WTC11 (cell line): ENCODE measurements around the gene PURB.
"Not testable (repeated sequence)": the region's sequence is repeated elsewhere in the genome, so short reads cannot be mapped to it uniquely, and the experiment has no call there.

Source experiments
- CREB1 ChIP-seq: sonication (generic); formaldehyde crosslinking; IDR thresholded peaks from 2 replicates; pipeline ENCODE4 v1.8.0; 2023; ENCODE audit warnings: mild to moderate bottlenecking, missing genetic modification reagents
- ETV6 ChIP-seq: sonication (generic); formaldehyde crosslinking; IDR thresholded peaks from 2 replicates; pipeline ENCODE4 v1.8.1; 2022; ENCODE audit warnings: mild to moderate bottlenecking, missing genetic modification reagents
- JUN ChIP-seq: sonication (generic); formaldehyde crosslinking; IDR thresholded peaks from 2 replicates; pipeline ENCODE4 v1.8.0; 2023; ENCODE audit warnings: mild to moderate bottlenecking, missing genetic modification reagents
- MAX ChIP-seq: sonication (generic); formaldehyde crosslinking; IDR thresholded peaks from 2 replicates; pipeline ENCODE4 v1.8.0; 2022; ENCODE audit warnings: mild to moderate bottlenecking, missing genetic modification reagents
- SMAD3 ChIP-seq: sonication (generic); formaldehyde crosslinking; IDR thresholded peaks from 2 replicates; pipeline ENCODE4 v1.8.0; 2022; ENCODE audit warnings: missing genetic modification reagents, mild to moderate bottlenecking, borderline replicate concordance
- ZNF138 ChIP-seq: sonication (generic); formaldehyde crosslinking; conservative IDR thresholded peaks from 2 replicates; pipeline ENCODE4 v1.8.1; 2022; ENCODE audit warnings: mild to moderate bottlenecking, moderate library complexity, missing genetic modification reagents
- TF ChIP-seq, protein P1 (sequence below): fragments of 200-600 bp; IDR thresholded peaks from 2 replicates; pipeline ENCODE4 v1.8.0; 2022; ENCODE audit warnings: antibody characterized with exemption

DNA sequence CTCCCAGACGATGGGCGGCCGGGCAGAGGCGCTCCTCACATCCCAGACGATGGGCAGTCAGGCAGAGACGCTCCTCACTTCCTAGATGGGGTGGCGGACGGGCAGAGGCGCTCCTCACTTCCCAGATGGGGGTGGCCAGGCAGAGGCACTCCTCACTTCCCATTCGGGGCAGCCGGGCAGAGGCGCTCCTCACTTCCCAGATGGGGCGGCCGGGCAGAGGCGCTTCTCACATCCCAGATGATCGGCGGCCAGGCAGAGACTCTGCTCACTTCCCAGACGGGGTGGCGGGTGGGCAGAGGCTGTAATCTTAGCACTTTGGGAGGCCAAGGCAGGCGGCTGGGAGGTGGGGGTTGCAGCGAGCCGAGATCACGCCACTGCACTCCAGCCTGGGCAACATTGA is 13.4 kb downstream of the PURB start:
- TF ChIP-seq MAX (CRISPR knock-in tag); ETV6 (CRISPR knock-in tag); ZNF138 (CRISPR knock-in tag); JUN; CREB1 (CRISPR knock-in tag); SMAD3: not testable (repeated sequence)
- TF ChIP-seq, protein P1, sequence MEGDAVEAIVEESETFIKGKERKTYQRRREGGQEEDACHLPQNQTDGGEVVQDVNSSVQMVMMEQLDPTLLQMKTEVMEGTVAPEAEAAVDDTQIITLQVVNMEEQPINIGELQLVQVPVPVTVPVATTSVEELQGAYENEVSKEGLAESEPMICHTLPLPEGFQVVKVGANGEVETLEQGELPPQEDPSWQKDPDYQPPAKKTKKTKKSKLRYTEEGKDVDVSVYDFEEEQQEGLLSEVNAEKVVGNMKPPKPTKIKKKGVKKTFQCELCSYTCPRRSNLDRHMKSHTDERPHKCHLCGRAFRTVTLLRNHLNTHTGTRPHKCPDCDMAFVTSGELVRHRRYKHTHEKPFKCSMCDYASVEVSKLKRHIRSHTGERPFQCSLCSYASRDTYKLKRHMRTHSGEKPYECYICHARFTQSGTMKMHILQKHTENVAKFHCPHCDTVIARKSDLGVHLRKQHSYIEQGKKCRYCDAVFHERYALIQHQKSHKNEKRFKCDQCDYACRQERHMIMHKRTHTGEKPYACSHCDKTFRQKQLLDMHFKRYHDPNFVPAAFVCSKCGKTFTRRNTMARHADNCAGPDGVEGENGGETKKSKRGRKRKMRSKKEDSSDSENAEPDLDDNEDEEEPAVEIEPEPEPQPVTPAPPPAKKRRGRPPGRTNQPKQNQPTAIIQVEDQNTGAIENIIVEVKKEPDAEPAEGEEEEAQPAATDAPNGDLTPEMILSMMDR: not testable (repeated sequence)
